GM18861 (cell line): ENCODE measurements around the gene MZF1.

Experiments
- ATAC-seq: cut with Tn5 transposase; IDR thresholded peaks from one replicate; pipeline ENCODE4 v1.9.1; 2021; ENCODE audit not compliant: unreplicated experiment

MZF1 gene

GRCh38 chr19:58556622-58557220, 16.4 kb downstream of the MZF1 start:
- ATAC-seq: no peak

- ATAC-seq: no peak
Observed at GRCh38 chr19:58555920-58556621, 17.1 kb downstream of the MZF1 start.

- ATAC-seq: no peak
Observed at GRCh38 chr19:58555369-58555885, 17.7 kb downstream of the MZF1 start.

- peak; percentile 22 for ATAC-seq
Observed at GRCh38 chr19:58554494-58555368, 18.4 kb downstream of the MZF1 start, which contains the start of gene CHMP2A. Gene CHMP2A, minus strand, starts transcription at chr19:58555105. Its CDS starts 893 bp downstream, at chr19:58554212.

- no peak for ATAC-seq
Observed at GRCh38 chr19:58553799-58554493, 19.2 kb downstream of the MZF1 start.

GRCh38 chr19:58552655-58553054, 20.5 kb downstream of the MZF1 start:
- ATAC-seq: no peak

GRCh38 chr19:58551577-58552471, 21.3 kb downstream of the MZF1 start:
- ATAC-seq: no peak

GRCh38 chr19:58551123-58551497, 22.0 kb downstream of the MZF1 start:
- no peak for ATAC-seq

- ATAC-seq: no peak
Observed at GRCh38 chr19:58550362-58551122, 22.6 kb downstream of the MZF1 start.

GRCh38 chr19:58549664-58550361, 23.3 kb downstream of the MZF1 start:
- ATAC-seq: no peak

- ATAC-seq: no peak
Observed at GRCh38 chr19:58548859-58549663, 24.1 kb downstream of the MZF1 start.

- no peak for ATAC-seq
Observed at GRCh38 chr19:58547323-58548312, 25.5 kb downstream of the MZF1 start.

GRCh38 chr19:58546019-58546530, 27.1 kb downstream of the MZF1 start:
- ATAC-seq: no peak

- no peak for ATAC-seq
Observed at GRCh38 chr19:58545286-58546018, 27.7 kb downstream of the MZF1 start.

GRCh38 chr19:58544591-58545285, 28.4 kb downstream of the MZF1 start:
- peak; percentile 34 for ATAC-seq
